Dermis blood vessel endothelial cell (primary cell): ENCODE results near the gene ZMYND15. TPM values are rescaled to one million over a fixed set of nuclear protein-coding genes. Genes with fewer than 3 reads are reported as not detected.
A peak's percentile ranks its signal among the peaks of the same experiment; 100 is the strongest.

ENCODE experiments used
- DNase-seq: peaks from one replicate; pipeline ENCODE4 v3.0.0; 2010
- total RNA-seq: library from RNA; depleted of rRNA; stranded (reverse); fragments of >200 nt; gene quantifications from 2 replicates; pipeline ENCODE4 v1.2.3, GENCODE V29; 2014

The ZMYND15 gene
- total RNA-seq, 1 donor from 2014 or later, result not detected

GRCh38 chr17:4742629-4743028 is 3.0 kb downstream of the ZMYND15 start:
- peak; percentile 32 for DNase-seq

DNA sequence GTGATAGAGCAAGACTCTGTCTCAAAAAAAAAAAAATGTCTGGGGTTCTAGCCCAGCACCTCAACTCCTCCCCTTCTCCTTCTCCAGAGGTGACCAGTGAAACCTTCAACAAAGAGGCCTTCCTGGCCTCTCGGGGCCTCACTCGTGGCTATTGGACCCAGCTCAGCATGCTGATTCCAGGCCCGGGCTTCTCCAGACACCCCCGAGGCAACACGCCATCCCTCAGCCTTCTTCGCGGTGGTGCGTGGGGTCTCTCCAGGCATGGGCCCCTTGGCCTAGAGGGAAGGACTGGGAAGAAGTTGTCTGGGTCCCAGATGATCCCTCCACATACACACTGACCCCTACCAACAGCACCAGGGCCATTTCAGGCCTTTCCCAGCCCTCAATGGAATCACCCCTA is 3.6 kb downstream of the ZMYND15 start:
- no peak for DNase-seq

GRCh38 chr17:4743898-4744297 is 4.3 kb downstream of the ZMYND15 start:
- DNase-seq, result no peak

- DNase-seq, result no peak
Measured at GRCh38 chr17:4744999-4745969, 5.7 kb downstream of the ZMYND15 start.

DNA sequence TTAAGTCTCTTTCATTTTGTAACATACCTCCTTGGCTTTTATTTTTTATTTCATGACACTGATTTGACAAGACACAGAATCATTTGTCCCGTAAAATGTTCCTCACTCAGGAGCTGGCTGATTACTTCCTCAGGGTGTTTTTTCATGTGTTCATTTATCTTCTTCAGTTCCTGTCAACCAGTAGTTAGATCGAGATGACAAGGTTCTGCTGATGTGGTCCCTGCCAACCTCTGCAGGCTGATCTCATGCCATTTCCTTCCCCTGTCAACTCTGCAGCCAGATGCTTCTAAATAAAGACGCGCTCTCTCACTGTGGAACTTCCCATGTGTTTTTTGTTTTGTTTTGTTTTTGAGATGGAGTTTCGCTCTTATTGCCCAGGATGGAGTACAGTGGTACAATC is 8.2 kb downstream of the ZMYND15 start:
- DNase-seq, result peak; percentile 64

- DNase-seq, result no peak
Measured at GRCh38 chr17:4748686-4749085, 9.1 kb downstream of the ZMYND15 start.

- no peak for DNase-seq
Measured at GRCh38 chr17:4750606-4751005, 11.0 kb downstream of the ZMYND15 start.

DNA sequence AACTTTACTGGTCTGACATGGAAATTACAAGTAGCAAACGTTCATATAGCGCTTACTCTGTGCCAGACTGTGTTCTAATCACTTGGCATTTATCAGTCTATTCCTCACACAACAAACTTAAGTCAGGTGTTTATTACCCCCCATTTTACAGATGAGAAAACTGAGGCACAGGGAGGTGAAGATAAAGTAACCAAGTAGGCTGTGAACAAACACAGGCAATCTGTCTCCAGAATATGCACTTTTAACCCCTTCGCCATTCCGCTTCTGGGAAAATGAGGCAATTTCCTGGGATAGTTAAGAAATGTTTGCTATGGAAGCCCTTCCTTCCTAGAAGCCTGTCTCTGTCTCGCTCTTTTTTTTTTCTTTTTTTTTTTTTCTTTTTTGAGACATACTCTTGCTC is 12.3 kb downstream of the ZMYND15 start:
- DNase-seq, result peak; percentile 50

DNA sequence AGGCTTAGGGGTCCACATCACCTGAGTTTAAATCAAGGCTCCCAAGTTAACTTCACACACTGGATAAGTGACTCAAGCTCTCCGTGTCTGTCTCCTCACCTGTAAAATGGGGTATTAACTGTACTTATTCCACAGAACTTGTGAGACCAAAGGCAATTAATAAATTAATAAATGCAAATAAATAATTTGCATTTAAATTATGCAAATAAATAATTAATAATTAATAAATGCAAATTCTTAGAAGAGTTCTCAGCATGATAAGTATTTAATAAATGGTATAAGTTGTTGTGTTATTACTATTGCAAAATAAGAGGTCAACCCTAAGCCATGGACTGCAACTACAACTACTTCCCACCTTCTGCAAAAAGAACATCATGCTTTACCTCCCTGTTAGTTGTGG is 13.8 kb downstream of the ZMYND15 start:
- DNase-seq, result no peak

GRCh38 chr17:4759776-4760236 is 20.2 kb downstream of the ZMYND15 start:
- DNase-seq, result no peak

GRCh38 chr17:4764595-4764994 is 25.0 kb downstream of the ZMYND15 start:
- no peak for DNase-seq

DNA sequence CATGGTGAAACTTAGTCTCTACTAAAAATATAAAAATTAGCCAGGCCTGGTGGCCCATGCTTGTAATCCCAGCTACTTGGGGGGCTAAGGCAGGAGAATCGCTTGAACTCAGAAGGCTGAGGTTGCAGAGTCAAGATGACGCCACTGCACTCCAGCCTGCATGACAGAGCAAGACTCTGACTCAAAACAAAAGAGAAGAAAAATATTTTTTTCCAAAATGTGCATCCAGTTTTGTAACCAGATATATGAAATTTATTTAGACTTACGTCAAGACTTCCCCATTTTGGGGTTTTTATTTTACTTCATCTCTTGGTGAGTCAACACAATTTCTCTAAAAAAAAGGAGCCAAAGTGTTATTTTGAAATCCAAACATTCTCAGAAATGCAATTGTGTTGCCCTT is 26.6 kb downstream of the ZMYND15 start:
- no peak for DNase-seq

DNA sequence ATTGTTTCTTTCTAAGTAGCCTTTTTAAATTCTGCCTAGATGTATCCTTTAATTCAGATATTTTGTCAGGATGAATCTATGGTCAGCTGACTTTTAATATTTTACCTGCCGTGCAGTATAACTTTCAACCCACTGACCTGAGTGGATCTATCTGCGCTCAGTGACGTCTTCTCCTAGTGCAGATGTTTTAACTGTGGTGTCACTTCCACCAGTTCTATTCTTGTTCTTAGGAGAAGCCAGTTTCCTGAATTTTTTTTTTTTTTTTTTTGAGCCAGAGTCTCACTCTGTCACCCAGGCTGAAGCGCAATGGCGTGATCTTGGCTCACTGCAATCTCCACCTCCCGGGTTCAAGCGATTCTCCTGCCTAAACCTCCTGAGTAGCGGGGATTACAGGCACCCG is 27.1 kb downstream of the ZMYND15 start:
- no peak for DNase-seq

DNA sequence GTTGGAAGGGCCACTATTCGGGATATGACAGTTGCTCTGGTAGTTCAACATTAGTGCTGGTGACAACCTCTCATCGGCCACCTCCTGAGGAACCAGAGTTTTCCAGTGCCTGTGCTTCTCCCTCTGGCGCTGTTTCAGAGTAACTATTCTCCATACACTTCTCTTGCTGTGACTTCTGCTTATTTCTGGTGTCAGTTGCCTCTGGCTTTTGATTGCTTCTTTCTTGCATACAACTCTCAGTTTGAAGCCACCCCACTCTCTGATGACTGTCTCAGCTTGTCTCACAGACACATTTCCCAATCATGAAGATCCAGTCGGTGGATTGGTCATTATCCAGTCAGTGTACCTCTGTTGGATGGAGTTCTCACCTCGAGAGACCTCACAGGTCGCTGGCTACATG is 28.7 kb downstream of the ZMYND15 start:
- DNase-seq, result no peak

DNA sequence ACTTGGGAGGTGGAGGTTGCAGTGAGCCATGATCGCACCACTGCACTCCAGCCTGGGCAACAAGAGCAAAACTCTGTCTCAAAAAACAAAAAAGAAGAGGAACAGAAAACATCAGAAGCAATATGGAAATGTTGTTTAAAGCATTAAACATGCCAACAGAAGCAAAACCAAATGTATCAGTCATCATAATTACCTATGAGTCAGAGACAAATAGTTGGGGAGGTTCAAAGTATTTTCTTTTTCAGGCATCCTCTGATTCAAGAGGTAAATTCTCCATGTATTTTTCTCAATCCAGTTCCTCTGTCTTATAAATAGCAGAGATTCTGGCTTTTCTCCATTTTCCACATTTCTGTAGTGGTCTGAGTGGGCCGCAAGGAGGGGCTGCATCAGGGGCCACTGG is 30.0 kb downstream of the ZMYND15 start:
- DNase-seq, result no peak

GRCh38 chr17:4771519-4772234 is 32.0 kb downstream of the ZMYND15 start, which contains the start of gene TM4SF5:
Gene TM4SF5, plus strand, starts transcription at chr17:4771886. Its CDS starts 37 bp downstream, at chr17:4771923.
- DNase-seq, result no peak

GRCh38 chr17:4772235-4772613 is 32.6 kb downstream of the ZMYND15 start:
- no peak for DNase-seq

- DNase-seq, result no peak
Measured at GRCh38 chr17:4777969-4778760, 38.5 kb downstream of the ZMYND15 start.

DNA sequence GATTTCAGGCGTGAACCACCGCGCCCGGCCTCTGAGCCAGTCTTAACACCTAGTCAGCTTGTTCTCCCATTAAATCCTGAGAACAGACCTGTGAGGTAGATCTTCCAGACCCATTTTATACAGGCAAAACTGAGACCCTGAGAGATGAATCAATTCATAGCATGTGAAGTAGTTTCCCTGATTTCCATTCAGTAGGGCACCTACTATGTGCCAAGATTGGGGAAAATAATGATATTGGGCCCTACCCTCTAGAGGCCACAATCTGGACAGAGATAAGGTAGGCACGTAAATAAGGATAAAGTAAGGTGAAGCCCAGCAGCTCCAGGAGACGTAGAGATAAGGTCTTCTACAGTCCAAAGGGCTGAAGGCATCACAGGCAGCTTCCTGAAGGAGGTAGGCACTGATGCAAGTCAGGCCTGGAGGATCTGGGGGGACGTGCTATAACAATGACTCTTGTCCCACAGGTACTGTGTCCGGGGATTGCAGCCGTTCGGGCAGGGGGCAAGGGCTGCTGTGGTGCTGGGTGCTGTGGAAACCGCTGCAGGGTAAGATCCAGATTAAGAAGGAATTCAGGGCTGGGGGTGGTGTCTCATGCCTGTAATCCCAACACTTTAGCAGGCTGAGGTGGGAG is 40.8 kb downstream of the ZMYND15 start:
- no peak for DNase-seq

GRCh38 chr17:4782652-4783051 is 43.0 kb downstream of the ZMYND15 start:
- peak; percentile 27 for DNase-seq

- DNase-seq, result peak; percentile 25
Measured at GRCh38 chr17:4785311-4786105, 45.9 kb downstream of the ZMYND15 start.
